Activated naive CD8-positive, alpha-beta T cell treated with anti-CD3 and anti-CD28 coated beads for 36 hours (primary cell): Measurements from ENCODE around the gene OSGIN1. TPM values are rescaled to one million over a fixed set of nuclear protein-coding genes. Genes with fewer than 3 reads are reported as not detected.

Source experiments
- DNase-seq: peaks from one replicate; pipeline ENCODE4 v3.0.0; 2021
- H3K27ac Mint-ChIP-seq: one replicate; pipeline ENCODE4 v1.8.0; 2022; ENCODE audit warnings: mild to moderate bottlenecking, moderate library complexity, mixed read lengths
- H3K27me3 Mint-ChIP-seq: one replicate; pipeline ENCODE4 v1.8.0; 2022; ENCODE audit warnings: mild to moderate bottlenecking, mixed read lengths
- H3K36me3 Mint-ChIP-seq: one replicate; pipeline ENCODE4 v1.8.0; 2021; ENCODE audit warnings: mild to moderate bottlenecking, mixed read lengths
- H3K4me1 Mint-ChIP-seq: one replicate; pipeline ENCODE4 v1.8.0; 2021; ENCODE audit warnings: mixed read lengths
- H3K4me3 Mint-ChIP-seq: one replicate; pipeline ENCODE4 v1.8.0; 2022; ENCODE audit warnings: mild to moderate bottlenecking, moderate library complexity, mixed read lengths
- H3K9me3 Mint-ChIP-seq: one replicate; pipeline ENCODE4 v1.8.0; 2022; ENCODE audit warnings: mixed read lengths
- total RNA-seq, 2 experiments: library from RNA; stranded (reverse); gene quantifications; one replicate each; pipeline ENCODE4 v1.2.3, GENCODE V29; 2021

The OSGIN1 gene
- total RNA-seq, 2 experiments from 2014 or later: 0.92 to 1.8 TPM

GRCh38 chr16:83923581-83924365, 29.3 kb upstream of the OSGIN1 start:
- Mint-ChIP-seq H3K27me3 (no peaks in the 10 kb centered on the region), H3K4me3 (no peak overlapping the region), H3K36me3 (peaks cover 5% of the 10 kb centered on the region), H3K9me3 (no peaks in the 10 kb centered on the region), H3K27ac (no peak overlapping the region), H3K4me1 (no peaks in the 10 kb centered on the region)
- DNase-seq: no peak

GRCh38 chr16:83924686-83925085, 28.4 kb upstream of the OSGIN1 start:
- no peaks in the 10 kb centered on the region for H3K4me1 Mint-ChIP-seq
- no peak overlapping the region for H3K4me3 Mint-ChIP-seq
- no peak for DNase-seq
- H3K36me3 Mint-ChIP-seq: peaks cover 2% of the 10 kb centered on the region
- no peak overlapping the region for H3K27ac Mint-ChIP-seq
- no peaks in the 10 kb centered on the region for H3K27me3 Mint-ChIP-seq
- no peaks in the 10 kb centered on the region for H3K9me3 Mint-ChIP-seq

- no peaks in the 10 kb centered on the region for H3K9me3 Mint-ChIP-seq
- H3K4me3 Mint-ChIP-seq: no peak overlapping the region
- H3K4me1 Mint-ChIP-seq: no peaks in the 10 kb centered on the region
- no peak for DNase-seq
- peaks cover 2% of the 10 kb centered on the region for H3K36me3 Mint-ChIP-seq
- no peak overlapping the region for H3K27ac Mint-ChIP-seq
- H3K27me3 Mint-ChIP-seq: no peaks in the 10 kb centered on the region
These were observed 27.7 kb upstream of the OSGIN1 start for GRCh38 chr16:83925095-83925905.

- no peak for DNase-seq
- H3K4me1 Mint-ChIP-seq: no peaks in the 10 kb centered on the region
- no peaks in the 10 kb centered on the region for H3K27me3 Mint-ChIP-seq
- peaks cover 2% of the 10 kb centered on the region for H3K36me3 Mint-ChIP-seq
- no peak overlapping the region for H3K4me3 Mint-ChIP-seq
- no peak overlapping the region for H3K27ac Mint-ChIP-seq
- no peaks in the 10 kb centered on the region for H3K9me3 Mint-ChIP-seq
These were observed 26.9 kb upstream of the OSGIN1 start for GRCh38 chr16:83925957-83926725.

- Mint-ChIP-seq H3K36me3 (peaks cover 2% of the 10 kb centered on the region), H3K27me3 (no peaks in the 10 kb centered on the region), H3K27ac (no peak overlapping the region), H3K4me3 (no peak overlapping the region), H3K9me3 (no peaks in the 10 kb centered on the region), H3K4me1 (no peaks in the 10 kb centered on the region)
- DNase-seq: peak; percentile 56
These were observed 26.2 kb upstream of the OSGIN1 start for GRCh38 chr16:83926726-83927397.

GRCh38 chr16:83928341-83929055, 24.5 kb upstream of the OSGIN1 start:
- no peaks in the 10 kb centered on the region for H3K4me1 Mint-ChIP-seq
- no peaks in the 10 kb centered on the region for H3K27me3 Mint-ChIP-seq
- H3K36me3 Mint-ChIP-seq: peaks cover 2% of the 10 kb centered on the region
- no peaks in the 10 kb centered on the region for H3K9me3 Mint-ChIP-seq
- no peak overlapping the region for H3K4me3 Mint-ChIP-seq
- no peak for DNase-seq
- no peak overlapping the region for H3K27ac Mint-ChIP-seq

GRCh38 chr16:83929811-83930555, 23.1 kb upstream of the OSGIN1 start:
- Mint-ChIP-seq H3K36me3 (peaks cover 2% of the 10 kb centered on the region), H3K4me3 (no peak overlapping the region), H3K27ac (no peak overlapping the region), H3K27me3 (no peaks in the 10 kb centered on the region), H3K9me3 (no peaks in the 10 kb centered on the region), H3K4me1 (no peaks in the 10 kb centered on the region)
- DNase-seq: no peak

GRCh38 chr16:83930730-83931500, 22.1 kb upstream of the OSGIN1 start:
- no peaks in the 10 kb centered on the region for H3K9me3 Mint-ChIP-seq
- H3K27me3 Mint-ChIP-seq: no peaks in the 10 kb centered on the region

GRCh38 chr16:83931556-83931955, 21.5 kb upstream of the OSGIN1 start:
- H3K4me3 Mint-ChIP-seq: no peak overlapping the region
- DNase-seq: no peak
- no peaks in the 10 kb centered on the region for H3K9me3 Mint-ChIP-seq
- no peaks in the 10 kb centered on the region for H3K27me3 Mint-ChIP-seq
- no peaks in the 10 kb centered on the region for H3K36me3 Mint-ChIP-seq
- no peak overlapping the region for H3K27ac Mint-ChIP-seq
- H3K4me1 Mint-ChIP-seq: no peaks in the 10 kb centered on the region

More at GRCh38 chr16:83930730-83931500, 22.1 kb upstream of the OSGIN1 start:
- DNase-seq: no peak
- Mint-ChIP-seq H3K4me3 (no peak overlapping the region), H3K27ac (no peak overlapping the region), H3K36me3 (no peaks in the 10 kb centered on the region), H3K4me1 (no peaks in the 10 kb centered on the region)

GRCh38 chr16:83932304-83932703, 20.7 kb upstream of the OSGIN1 start:
- Mint-ChIP-seq H3K4me3 (no peak overlapping the region), H3K27ac (no peak overlapping the region), H3K27me3 (no peaks in the 10 kb centered on the region), H3K36me3 (no peaks in the 10 kb centered on the region), H3K9me3 (no peaks in the 10 kb centered on the region), H3K4me1 (no peaks in the 10 kb centered on the region)
- DNase-seq: no peak

- Mint-ChIP-seq H3K27ac (no peak overlapping the region), H3K4me1 (no peaks in the 10 kb centered on the region), H3K27me3 (no peaks in the 10 kb centered on the region), H3K9me3 (no peaks in the 10 kb centered on the region), H3K4me3 (no peak overlapping the region), H3K36me3 (no peaks in the 10 kb centered on the region)
- DNase-seq: no peak
These were observed 19.9 kb upstream of the OSGIN1 start for GRCh38 chr16:83932955-83933673.

GRCh38 chr16:83933885-83934683, 19.0 kb upstream of the OSGIN1 start:
- Mint-ChIP-seq H3K27ac (no peak overlapping the region), H3K36me3 (no peaks in the 10 kb centered on the region), H3K4me3 (no peak overlapping the region), H3K9me3 (no peaks in the 10 kb centered on the region), H3K27me3 (no peaks in the 10 kb centered on the region), H3K4me1 (peaks cover under 1% of the 10 kb centered on the region)
- DNase-seq: no peak
